HG03521 (cell line): ENCODE data around the gene CANT1.
"Not testable (repeated sequence)": the region's sequence is repeated elsewhere in the genome, so short reads cannot be mapped to it uniquely, and the experiment has no call there.

ENCODE experiments used
- ATAC-seq: cut with Tn5 transposase; IDR thresholded peaks from one replicate; pipeline ENCODE4 v1.9.1; 2021; ENCODE audit warnings: mild to moderate bottlenecking, moderate library complexity; ENCODE audit not compliant: unreplicated experiment

Gene CANT1

DNA sequence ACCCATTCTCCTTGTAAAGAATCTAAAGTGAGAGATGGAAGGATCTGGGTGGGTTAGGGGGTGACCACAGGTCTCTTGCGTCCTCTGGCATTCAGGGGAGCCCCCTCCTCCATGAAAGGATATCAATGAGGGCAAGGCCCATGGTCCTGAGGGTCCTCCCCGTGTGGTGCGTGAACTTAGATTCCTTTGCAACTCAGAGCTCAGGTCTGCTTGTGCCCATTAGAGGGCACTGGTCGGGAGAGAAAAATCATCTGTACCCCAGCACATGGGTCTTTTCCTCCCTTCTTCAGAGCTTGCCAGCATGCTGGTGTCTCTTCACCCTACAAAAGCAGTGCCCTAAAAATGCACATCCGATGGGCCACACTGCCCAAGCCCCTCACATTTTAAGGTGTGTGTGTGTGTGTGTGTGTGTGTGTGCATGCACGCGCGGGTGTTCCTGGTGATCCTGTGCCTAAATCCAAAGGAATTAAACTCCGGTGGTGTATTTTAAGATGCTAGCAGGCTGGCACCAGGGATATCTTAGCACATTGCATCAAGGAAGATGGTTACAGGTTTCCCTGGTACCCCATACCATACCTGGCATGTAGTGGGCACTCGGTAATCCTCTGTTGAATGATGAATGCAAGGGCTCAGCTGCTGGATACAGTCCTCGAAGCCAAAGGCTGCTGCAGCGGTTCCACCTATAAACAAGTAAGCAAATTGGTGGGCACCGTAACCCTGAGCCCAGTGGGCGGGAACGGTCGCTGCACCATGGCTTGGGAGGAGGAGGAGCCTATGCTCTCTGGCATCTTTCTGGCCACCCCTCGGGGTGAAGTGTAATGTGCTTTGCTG is 19.1 kb upstream of the CANT1 start:
- ATAC-seq = no peak

DNA sequence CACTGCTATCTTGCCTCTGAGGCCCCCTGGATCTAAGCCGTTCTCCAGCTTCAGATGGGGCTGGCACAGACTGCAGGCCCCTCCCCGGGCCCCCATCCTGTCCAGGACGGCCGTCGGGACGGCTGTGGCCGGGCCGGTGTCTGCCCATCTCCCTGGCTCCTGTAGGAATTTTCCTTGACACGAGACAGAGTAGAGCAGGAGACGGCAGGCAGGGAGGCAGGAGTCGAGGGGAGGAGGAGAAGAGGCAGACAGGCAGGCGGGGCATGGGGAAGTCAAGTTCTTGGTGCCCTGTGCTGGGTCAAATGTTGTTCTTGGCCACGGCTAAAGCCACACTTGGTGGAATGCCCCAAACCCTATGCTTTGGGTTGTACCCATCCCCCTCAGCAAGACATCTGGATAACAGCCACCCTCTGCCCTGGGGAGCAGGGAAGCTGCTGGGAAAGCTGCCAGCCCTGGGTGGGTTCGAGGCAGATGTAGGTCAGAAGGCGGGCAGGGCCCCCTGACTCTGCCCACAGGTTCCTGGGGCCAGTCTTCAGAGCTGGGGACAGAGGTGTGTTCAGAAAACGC is 18.4 kb upstream of the CANT1 start:
- no peak for ATAC-seq

DNA sequence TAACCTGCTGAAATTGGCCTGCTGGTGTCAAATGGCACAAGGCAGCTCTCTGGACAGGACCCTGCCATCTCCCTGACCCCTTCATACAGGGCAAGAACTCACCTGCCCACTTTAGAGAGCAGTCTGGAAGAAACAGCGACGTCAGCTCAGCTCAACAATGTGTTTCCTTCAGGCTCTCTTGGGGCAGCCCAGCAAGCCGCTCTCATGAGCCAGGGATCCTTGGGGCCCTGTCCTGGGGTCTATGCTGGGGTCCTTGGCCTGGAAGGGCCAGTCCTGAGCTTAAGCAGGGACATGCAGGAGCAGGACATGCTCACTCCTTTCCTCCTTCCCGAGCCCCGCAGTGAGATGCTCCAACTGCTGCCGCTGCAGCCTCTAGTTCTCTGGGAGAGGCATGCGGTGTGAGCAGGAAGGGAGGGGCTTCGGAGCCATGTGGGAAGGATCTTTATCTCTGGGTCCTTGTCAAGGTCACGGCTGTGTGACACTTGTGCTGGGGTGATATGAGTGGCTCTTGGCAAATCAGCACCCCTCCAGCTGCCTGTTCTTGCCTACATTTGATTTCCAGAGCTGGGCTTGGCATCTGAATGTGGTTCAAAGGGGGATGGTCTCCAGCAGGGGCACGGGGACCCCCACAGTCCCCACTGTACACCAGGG is 17.8 kb upstream of the CANT1 start:
- ATAC-seq = no peak

DNA sequence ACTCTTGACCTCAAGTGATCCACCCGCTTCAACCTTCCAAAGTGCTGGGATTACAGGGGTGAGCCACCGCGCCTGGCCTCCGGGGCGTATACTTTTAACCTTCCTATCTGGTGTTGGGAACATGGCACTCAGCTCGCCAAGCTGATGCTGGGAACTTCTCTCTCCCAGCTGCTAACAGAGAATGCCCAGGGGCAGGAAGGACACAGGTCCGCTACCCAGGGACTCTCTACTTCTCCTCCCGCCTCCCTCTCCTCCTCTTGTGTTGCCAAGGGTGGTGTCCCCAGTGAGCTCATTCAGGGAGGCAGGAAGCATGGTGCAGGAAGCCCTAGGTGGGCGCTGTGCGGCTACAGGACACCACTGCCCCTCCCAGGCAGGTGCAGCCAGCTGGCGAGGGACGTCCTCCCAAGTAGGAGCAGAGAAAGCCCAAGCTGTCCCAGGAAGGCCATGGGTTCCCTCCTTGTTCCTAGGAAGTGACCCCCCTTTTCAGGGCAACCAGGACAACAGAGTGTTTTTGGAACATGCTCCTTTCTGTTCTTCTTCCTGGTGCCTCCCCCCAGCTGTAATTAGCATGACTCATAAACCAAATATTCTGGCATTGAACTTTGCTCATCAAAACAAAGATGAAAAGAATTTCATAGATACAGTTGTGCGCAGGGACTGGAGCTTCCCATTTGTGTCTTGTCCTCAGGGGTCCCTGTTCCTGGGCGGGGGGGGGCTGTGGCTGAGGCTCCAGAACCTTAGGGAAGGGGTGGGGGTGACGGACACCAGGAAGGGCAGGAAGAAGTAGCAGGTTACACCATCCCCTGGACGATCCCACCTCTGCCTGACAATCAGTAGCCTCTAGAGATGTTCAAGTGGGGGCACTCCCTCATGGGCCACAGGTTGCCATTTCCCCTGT is 17.1 kb upstream of the CANT1 start:
- no peak for ATAC-seq

DNA sequence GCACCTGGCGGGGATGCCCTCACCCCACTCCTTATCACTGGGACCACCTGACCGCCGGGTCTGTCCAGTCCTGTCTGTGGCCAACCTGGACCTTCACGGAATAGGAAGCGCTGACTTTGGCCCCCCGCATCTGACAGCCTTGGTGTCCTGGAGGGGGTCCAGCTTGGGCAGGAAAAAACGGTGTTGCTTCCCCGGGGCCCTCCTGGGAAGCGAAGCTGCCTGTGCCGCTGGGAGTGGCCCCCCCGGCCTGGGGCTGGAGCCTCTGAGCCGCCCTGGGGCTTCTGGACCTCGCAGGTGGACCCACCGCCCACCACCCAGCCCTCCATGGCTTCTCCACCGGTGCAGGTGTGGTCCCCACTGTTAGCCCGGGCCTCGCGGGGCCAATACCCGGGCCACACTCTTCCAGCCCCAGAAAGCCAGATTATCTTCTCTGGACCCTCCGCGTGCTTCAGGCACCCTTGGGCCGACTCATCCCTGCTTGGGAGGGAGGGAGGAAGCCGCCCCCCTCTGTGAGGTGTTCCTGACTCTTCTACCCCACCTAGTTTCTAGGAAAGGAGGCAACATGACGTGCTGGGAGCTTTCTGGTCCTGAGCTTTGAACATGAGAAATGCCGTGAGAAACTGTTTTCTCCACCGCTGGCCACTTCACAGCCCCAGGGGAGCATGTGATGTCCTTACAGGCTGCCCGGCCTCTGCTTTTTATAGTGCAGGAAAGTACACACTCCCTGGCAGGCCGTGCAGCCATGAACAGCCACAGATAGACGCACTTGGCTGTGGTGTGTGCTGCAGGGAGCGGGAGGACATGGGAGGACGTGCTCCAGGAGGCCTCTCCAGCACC is 15.6 kb upstream of the CANT1 start:
- ATAC-seq = no peak

DNA sequence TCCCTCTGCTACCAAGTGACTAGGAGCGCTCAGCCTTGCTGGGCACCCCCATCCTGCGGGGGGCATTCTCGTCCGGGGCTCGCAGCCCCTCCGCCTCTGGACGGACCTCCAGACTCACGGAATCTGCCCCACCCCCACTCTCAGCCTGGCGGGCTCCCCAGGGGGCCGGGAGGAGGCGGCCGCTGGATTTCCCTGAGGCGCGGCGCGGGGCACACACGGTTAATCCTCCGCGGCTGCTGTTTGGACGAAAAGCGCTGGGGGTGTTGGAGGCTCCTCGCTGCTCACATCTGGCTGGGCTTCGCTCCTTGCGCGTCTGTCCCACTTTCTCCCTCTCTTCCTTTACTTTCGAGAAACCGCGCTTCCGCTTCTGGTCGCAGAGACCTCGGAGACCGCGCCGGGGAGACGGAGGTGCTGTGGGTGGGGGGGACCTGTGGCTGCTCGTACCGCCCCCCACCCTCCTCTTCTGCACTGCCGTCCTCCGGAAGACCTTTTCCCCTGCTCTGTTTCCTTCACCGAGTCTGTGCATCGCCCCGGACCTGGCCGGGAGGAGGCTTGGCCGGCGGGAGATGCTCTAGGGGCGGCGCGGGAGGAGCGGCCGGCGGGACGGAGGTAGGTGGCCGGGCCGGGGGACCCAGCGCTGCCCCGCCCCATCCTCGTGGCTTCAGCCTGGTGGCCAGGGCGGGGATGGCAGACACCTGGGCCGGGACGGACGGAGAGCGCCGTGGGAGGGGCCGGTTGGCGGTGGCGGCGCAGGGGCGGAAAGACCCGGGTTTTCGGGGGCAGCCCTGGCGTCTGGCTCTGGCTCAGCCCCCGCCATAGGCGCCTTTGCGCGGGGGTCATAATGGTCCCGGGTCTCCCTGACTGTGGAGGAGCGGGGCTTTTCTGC is 14.6 kb upstream of the CANT1 start, which contains the start of gene C1QTNF1:
Gene C1QTNF1 (plus strand): TSS at position 284 of the 886 bp plus-strand sequence. CDS start 19,800 bp downstream, outside the sequence.
- ATAC-seq = no peak

DNA sequence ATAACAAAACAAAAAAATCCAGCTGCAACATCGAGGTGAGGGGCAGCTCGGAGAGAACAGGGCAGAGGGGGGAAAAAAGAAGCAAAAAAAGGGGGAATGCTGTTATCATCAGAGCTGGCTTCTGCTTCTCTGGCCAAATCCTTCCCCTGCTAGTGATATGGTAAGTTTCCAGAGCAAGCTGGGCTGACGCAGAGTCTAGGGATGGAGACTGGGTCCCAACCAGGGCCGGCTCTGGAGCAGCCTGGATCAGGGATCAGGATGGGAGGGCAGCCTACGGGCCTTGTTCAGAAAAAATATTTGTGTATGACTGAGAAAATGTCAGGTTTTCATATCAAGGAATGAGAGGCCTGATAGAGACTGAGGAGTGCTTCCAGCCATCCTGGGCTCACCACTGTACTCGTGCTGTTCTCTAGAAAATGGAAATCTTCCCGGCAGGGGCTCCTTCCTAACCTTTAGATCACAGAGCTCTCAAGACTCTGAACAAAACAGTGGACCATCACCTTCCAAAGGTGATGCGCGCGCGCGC is 13.7 kb upstream of the CANT1 start:
- ATAC-seq = no peak

DNA sequence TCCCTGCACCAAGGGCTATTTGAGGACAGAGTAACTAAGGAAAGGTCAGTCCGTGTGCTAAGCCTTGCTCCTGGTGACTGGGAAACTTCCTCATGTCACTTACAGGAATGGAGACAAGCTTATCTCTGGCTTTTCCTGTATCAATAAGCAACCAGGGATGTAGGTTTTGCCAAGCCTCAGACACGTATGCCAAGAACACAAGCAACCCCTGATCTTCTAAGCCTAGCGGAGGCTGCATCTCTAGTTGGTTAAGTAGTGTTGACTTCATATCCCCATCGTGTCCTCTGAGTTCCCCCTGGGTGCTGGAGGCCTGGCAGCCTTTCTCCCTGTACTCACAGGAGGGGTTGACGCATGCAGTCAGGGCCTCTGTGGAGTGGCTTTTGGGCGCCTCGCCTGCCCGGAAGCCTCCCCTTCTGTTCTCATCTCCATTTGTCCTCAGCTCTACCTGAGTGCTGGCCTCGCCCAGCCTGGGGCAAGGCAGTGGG is 13.0 kb upstream of the CANT1 start:
- ATAC-seq = no peak

DNA sequence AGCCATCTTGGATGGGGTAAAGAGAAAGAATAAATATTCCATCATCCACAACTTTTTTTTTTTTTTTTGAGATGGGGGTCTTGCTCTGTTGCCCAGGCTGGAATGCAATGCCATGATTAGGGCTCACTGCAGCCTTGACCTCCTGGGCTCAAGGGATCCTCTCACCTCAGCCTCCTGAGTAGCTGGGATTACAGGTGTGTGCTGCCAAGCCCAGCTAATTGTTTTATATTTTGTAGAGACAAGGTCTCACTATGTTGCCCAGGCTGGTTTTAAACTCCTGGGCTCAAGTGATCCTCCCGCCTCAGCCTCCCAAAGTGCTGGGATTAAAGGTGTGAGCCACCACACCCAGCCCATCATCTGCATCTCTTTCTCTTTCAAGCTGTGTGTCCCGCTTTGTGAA is 12.4 kb upstream of the CANT1 start:
- ATAC-seq = not testable (repeated sequence)

DNA sequence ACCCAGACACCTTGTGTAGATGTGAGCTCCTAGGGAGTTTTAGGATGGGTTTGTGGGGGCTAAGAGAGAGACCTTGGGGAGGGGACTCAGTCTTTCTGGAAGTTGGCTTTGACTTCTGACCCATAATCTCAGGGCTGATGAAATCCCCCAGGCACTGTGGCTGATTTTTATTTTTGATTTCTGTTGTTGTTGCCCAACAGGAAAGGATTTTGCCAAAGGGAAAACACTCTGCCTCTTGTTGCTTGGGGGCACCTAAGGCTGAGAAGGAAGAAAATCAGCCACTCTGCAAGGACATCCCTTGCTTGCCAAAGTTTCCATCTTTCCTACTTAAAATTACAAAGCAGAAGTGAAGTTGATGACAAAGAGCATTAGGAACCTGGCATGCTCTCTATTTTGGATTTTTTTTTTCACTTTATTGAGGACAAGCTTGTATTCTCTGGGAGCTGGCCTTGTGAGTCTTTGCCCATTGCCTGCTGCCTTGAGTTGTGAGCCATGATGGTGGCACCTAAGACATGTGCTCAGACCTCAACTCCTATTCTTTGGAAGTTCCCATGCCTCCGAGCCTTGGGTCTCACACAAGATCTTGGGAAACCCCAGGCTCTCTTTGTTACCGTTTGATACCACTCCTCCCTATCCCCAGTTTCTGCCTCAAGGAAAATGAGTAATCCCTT is 11.2 kb upstream of the CANT1 start:
- ATAC-seq = no peak

DNA sequence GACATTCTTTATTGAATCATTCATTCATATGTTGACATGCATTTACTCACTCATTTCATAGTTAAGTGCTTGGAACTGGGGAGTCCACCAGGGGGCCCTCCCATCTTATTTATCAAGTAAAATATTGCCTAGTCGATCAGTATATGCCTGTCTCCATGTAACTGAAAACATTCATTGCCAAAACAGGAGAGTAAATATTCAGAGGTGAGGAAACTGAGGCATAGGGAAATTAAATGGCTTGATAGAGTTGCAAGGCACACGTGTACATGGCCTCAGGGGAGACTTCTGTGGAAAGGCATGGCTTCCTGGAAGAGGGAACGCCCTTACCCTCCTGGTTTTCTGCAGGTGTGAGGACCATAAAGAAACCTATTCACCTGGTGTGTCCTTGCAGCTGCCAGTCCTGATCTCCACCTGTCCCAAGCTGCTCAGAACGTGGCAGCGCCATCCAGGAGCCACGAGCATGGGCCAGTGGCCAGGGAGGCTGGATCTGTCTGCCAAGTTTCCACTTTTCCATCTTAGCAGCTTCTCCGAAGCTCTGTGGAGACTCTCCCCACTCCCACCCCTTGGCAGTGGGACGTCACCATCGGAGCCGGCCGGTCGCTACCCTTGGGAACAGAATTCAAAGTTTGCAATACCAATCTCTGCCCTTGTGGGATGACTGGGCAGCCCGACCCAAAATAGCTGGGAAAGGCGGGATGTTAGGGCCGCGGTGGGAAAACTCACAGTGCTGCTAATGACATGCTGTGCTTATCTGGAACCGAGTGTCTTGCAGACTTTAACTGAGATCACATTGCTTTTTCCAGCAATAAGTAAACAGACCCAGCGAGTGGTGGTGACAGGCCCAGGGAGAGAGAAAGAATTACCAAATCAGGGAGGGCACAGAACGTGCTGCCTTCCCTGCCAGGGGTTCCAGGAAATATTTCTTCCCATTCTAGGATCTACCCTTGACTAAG is 10.3 kb upstream of the CANT1 start:
- ATAC-seq = no peak

DNA sequence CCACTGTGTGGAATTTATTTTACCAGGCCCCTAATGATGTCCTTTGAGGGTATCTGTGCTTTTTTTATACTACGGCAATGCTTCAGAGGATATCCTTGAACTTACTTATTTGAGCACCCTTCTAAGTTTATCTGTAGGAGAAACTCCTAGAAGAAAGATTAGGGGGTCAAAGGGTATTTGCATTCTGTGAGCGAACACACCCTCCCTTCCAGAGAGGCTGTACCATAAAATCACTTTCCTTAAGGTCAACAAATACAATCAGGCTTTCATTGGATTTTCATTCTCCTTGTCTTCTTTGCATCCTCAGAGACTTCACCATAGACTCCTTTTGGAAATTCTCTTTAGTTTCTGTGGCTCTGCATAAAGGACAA is 9.7 kb upstream of the CANT1 start:
- no peak for ATAC-seq

DNA sequence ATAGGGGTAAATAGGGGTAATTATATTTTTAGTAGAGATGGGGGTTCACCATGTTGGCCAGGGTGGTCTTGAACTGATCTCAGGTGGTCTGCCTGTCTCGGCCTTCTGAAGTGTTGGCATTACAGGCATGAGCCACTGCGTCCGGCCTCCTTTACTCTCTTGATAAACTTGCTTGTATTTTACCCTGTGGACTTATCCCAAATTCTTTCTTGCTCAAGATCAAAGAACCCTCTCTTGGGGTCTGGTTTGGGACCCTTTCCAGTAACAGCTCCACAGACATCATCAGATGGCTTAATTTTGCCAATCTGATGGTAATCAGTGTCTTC is 8.8 kb upstream of the CANT1 start:
- ATAC-seq = no peak

DNA sequence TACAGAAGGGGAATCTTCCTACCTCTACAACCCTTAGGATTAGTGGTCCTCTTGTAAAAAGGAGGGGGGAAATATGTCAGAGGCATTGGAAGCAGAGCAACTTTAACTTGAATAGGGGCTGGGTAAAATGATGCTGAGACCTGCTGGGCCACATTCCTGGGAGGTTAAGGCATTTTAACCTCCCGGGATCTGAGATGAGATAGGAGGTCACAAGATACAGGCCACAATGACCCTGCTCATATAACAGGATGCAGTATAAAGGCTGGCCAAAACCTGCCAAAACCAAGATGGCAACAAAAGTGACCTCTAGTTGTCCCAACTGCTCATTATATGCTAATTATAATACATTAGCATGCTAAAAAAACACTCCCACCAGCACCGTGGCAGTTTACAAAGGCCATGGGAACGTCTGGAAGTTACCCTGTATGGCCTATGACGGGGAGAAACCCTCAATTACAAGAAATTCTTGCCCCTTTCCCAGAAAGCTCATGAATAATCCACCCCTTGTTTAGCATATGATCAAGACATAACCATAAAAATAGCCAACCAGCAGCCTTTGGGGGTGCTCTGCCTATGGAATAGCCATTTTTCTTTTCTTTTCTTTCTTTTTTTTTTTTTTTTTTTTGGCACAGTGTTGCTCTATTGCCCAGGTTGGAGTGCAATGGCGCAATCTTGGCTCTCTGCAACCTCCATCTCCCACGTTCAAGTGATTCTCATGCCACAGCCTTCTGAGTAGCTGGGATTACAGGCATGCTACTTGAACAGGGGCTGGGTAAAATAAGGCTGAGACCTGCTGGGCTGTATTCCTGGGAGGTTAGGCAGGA is 8.2 kb upstream of the CANT1 start:
- no peak for ATAC-seq

DNA sequence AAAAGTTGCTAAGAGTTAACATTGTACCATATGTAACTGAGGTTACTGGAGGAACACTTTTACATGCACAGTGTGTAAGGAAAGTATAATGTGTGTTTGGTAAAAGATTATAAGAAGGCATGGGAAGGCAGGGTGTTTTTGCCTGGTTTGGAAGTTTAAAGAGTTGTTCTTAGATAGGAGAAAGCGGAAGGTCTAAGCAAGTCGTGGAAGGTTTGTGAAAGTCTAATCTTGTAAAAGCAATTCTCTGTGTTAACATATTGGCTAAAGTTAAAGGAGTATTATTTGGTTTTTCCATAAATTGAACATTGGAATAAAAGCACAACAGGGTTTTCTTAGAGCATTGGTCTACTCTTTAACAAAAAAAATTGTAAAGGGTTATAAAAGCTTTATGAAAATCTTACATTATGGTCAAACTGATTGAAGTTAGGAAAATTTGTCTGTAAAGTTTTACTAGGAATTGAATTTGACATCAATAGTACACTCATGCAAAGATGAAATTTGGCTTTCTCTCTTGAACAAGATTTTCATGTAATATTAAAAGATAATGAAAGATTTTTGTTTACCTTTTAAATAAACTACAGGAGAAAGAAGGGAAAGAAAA is 4.7 kb upstream of the CANT1 start:
- ATAC-seq = no peak

DNA sequence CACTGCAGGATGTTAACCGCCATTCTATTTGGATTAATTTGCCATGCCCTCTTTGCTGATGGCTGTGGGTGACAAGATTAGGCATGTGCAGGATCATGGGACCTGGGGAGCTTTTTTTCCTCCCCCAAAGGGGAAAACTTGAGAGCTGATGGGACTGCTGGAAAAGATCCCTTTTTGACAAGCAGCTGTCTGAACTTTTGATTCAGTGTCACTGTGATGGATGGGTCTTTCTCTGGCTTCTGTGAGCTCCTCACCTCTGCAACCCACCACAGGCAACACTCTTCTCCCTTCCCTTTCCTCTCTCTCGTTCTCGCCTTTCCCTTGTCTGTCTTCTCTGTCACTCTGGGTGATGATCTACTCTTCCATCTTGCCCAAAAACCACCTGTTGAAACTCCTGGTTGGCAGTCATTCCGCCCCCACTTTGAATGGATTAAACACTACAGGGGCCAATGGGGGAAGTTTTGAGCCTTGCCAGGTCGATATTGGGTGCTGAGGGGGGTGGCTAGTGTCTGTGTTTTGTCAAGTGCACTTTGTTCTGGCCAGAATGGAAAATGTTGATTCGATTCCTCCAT is 3.1 kb upstream of the CANT1 start:
- no peak for ATAC-seq
